NCI-H1105 (cell line): ENCODE data around the gene ROBO1.
"Not testable (repeated sequence)": the region's sequence is repeated elsewhere in the genome, so short reads cannot be mapped to it uniquely, and the experiment has no call there.

Source experiments
- DNase-seq: peaks from one replicate; lab custom pipeline; 2025; lab: John Stamatoyannopoulos, UW

ROBO1 gene

GRCh38 chr3:79314544-79314943 lies 453.3 kb downstream of the ROBO1 start:
- no peak for DNase-seq

- no peak for DNase-seq
These were observed 457.8 kb downstream of the ROBO1 start for GRCh38 chr3:79310016-79310415.

GRCh38 chr3:79306934-79307570 lies 460.7 kb downstream of the ROBO1 start:
- no peak for DNase-seq

- not testable (repeated sequence) for DNase-seq
These were observed 467.7 kb downstream of the ROBO1 start for GRCh38 chr3:79299949-79300635.

GRCh38 chr3:79297245-79297960 lies 470.4 kb downstream of the ROBO1 start:
- peak; percentile 89 for DNase-seq

GRCh38 chr3:79286882-79287281 lies 480.9 kb downstream of the ROBO1 start:
- no peak for DNase-seq

- DNase-seq, result no peak
These were observed 481.9 kb downstream of the ROBO1 start for GRCh38 chr3:79285871-79286270.

GRCh38 chr3:79285380-79285779 lies 482.4 kb downstream of the ROBO1 start:
- no peak for DNase-seq

- no peak for DNase-seq
These were observed 483.0 kb downstream of the ROBO1 start for GRCh38 chr3:79284781-79285180.

GRCh38 chr3:79278681-79279080 lies 489.1 kb downstream of the ROBO1 start:
- DNase-seq, result no peak

GRCh38 chr3:79268422-79268821 lies 499.4 kb downstream of the ROBO1 start:
- DNase-seq, result no peak

- DNase-seq, result no peak
These were observed 502.9 kb downstream of the ROBO1 start for GRCh38 chr3:79264892-79265291.

- DNase-seq, result no peak
These were observed 504.4 kb downstream of the ROBO1 start for GRCh38 chr3:79263423-79263822.

GRCh38 chr3:79258479-79258878 lies 509.3 kb downstream of the ROBO1 start:
- DNase-seq, result no peak

- no peak for DNase-seq
These were observed 510.0 kb downstream of the ROBO1 start for GRCh38 chr3:79257791-79258190.

GRCh38 chr3:79255702-79256101 lies 512.1 kb downstream of the ROBO1 start:
- no peak for DNase-seq

- no peak for DNase-seq
These were observed 512.5 kb downstream of the ROBO1 start for GRCh38 chr3:79255292-79255691.

- no peak for DNase-seq
These were observed 514.1 kb downstream of the ROBO1 start for GRCh38 chr3:79253704-79254103.

- DNase-seq, result no peak
These were observed 514.5 kb downstream of the ROBO1 start for GRCh38 chr3:79253271-79253670.

GRCh38 chr3:79250746-79251145 lies 517.1 kb downstream of the ROBO1 start:
- DNase-seq, result no peak

- no peak for DNase-seq
These were observed 518.1 kb downstream of the ROBO1 start for GRCh38 chr3:79249701-79250100.

- no peak for DNase-seq
These were observed 520.1 kb downstream of the ROBO1 start for GRCh38 chr3:79247725-79248043.
